GM20000 (cell line): ENCODE data around the gene SHC1.

ENCODE experiments used
- DNase-seq: peaks from one replicate; pipeline ENCODE4 v3.0.0; 2012; ENCODE audit warnings: low spot score
- CTCF ChIP-seq: IDR thresholded peaks from 2 replicates; pipeline ENCODE4 v1.5.1; 2012; ENCODE audit warnings: mild to moderate bottlenecking, control low read depth; ENCODE audit errors: extremely low read depth, missing control alignments

The SHC1 gene

GRCh38 chr1:154970631-154971340 is at the start of gene SHC1:
Gene SHC1 (minus strand): TSS chr1:154970747. CDS start chr1:154970526, 221 bp downstream.
- TF ChIP-seq CTCF = no peak
- peak; percentile 77 for DNase-seq

DNA sequence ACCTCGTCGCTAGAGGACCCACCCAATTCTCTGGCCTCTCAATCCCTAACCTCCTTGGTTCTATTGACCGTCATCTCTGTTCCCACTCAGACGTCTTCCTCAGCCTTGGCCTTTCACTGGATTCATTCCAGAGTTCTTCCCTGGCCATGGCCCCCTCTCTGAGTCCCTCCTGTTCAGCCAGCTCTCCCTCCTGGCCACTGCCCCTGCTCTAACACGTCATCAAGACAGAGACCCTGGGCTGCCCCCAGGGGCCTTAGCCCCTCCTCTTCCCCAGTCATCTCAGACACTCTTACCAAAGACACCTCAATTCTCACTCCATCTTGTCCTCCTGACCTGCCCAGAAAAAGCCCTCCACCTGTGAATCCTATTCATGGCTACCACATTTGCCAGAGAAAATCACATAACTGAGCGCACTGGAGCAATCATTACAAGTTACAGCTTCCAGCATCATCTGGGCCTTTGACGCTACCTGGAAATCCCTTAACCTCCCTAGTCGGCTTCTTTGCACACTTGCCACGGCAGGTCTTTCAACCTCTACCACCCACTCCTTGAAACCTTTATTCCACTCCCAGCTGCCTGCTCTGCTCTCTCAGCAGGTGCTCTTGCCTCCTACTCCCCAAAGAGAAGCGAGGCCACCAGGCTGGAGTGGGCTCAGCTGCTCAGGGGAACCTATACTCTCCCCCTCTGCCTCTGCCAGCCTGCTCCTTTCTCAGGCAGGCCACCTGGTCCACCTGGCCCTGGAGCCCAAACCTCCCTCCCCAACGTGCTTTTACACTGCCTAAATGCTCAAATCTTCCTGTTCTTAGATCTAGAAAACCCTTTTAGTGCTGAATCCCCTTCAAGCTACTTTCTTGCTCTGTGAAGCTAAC is 49.1 kb upstream of the SHC1 start:
- no peak for DNase-seq
- TF ChIP-seq CTCF = no peak

GRCh38 chr1:155018617-155019348 is 48.2 kb upstream of the SHC1 start:
- DNase-seq = no peak

DNA sequence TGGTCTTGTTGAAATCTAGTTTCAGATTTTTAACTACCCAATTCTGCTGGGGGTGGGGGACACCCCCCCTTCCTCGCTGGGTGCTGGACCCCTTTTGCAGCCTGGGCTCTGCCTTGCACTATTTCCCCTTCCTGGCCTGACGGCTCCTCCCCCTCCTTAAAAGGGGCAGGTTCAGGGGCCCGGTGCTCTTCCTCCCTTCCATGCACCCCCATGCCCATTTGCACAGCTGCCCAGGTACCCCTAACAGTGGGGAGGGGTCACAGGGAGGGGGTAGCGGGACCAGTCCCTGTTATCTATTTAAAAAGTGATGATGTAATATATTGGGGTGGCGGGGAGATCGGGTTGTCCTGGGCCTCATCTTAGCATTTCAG is 47.4 kb upstream of the SHC1 start:
- peak; percentile 68 for DNase-seq
- TF ChIP-seq CTCF = no peak

More at GRCh38 chr1:155018617-155019348, 48.2 kb upstream of the SHC1 start:
- TF ChIP-seq CTCF = no peak

GRCh38 chr1:155017041-155017945 is 46.7 kb upstream of the SHC1 start:
- TF ChIP-seq CTCF = peak; percentile 100
- DNase-seq = peak; percentile 89

DNA sequence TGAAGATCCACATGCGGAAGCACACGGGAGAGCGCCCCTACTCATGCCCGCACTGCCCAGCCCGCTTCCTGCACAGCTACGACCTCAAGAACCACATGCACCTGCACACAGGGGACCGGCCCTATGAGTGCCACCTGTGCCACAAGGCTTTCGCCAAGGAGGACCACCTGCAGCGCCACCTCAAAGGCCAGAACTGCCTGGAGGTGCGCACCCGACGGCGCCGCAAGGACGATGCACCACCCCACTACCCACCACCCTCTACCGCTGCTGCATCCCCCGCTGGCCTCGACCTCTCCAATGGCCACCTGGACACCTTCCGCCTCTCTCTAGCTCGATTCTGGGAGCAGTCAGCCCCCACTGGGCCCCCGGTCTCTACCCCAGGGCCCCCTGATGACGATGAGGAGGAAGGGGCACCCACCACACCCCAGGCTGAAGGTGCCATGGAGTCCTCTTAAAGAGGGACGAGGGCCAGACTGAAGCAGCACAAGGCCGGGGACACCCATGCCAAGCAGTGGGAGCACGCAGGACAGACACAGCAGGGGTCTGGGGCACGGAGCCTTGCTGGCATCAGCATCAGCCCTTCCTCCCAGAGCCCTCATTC is 45.8 kb upstream of the SHC1 start:
- no peak for DNase-seq
- no peak for TF ChIP-seq CTCF
